HG03558 (cell line): ENCODE data around the gene HEPHL1.

ENCODE experiments used
- ATAC-seq: cut with Tn5 transposase; IDR thresholded peaks from one replicate; pipeline ENCODE4 v1.9.1; 2021; ENCODE audit warnings: moderate number of reproducible peaks; ENCODE audit not compliant: unreplicated experiment; ENCODE audit errors: extremely low read depth

Gene HEPHL1

DNA sequence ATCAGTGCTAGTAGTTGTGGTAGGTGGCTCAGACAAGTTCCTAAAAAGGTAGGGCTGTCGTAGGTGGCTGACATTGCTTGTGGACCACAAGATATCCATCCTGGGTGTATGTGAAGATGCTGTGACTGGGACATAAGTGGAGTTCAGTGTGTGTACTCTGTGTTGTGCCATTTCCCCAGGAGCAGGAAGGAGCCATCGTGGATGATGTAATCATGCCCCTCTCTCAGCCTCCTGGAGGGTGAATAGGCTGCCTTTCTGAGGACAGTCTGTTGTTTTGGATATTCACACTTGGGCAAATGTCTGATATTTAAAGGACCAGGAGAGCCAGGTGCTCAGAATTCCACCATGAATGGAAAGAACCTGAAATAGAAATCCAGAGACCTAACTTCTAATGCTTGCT, 2.7 kb downstream of the HEPHL1 start:
- no peak for ATAC-seq

- ATAC-seq, result no peak
Observed at GRCh38 chr11:94024547-94024946, 3.4 kb downstream of the HEPHL1 start.

GRCh38 chr11:94025690-94026394, 4.7 kb downstream of the HEPHL1 start:
- ATAC-seq, result no peak

- no peak for ATAC-seq
Observed at GRCh38 chr11:94027210-94027609, 6.1 kb downstream of the HEPHL1 start.

- no peak for ATAC-seq
Observed at GRCh38 chr11:94028436-94028835, 7.3 kb downstream of the HEPHL1 start.

DNA sequence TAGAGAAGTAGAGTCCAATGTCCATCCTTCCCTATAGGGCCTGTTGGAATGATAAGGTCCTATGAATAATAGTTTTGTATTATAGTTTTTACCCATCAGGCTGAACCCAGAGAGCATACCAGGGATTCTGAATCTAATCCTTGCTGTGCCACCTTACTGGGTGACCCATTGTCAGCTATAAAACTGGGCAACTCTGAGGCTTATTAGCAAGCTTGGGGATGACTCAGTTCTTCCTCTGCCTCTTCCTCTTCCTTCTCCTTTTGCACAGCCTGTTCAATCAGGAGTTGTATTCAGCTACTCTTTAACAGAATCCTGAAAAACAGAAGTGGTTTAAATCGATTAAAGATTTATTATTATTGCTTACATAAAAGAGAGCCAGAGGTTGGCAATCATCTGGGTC, 8.9 kb downstream of the HEPHL1 start:
- no peak for ATAC-seq

DNA sequence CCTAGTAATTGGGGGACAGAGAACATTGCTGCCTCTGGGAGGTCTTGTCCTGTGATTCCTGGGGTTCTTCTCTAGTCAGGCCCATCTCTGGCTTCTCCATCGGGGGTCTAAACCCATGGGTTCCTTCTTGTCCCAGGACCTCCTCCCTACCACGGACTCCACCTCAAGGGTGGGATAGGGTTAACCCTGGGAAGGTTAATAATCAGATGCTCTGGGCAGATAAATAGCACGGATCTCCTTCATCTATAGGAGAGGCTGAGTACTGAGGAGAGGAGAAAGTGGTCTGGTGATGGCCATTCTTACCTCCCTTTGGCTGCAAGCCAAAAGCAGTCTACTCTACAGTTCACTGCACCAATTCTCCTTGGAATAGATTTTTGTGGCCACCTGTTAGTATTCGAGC, 10.5 kb downstream of the HEPHL1 start:
- ATAC-seq, result no peak

DNA sequence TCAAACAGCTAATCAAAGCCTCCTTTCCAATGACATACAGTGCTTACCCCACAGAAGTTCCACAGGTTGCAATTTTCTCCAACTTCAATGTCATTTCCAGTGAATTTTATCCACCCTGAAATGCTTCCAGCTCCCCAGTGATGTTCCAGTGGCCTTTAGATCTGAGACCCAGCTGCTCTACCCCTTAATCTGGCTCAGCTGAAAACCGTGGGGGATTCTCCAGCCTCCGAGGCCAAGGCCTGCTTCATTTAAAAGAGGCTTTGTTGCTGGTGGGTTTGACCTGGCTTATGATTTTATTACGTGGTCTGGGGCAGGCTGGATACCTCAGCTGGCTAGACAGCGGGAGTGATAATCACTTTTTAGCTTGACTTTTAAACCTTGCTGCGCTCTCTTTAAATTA, 10.9 kb downstream of the HEPHL1 start:
- ATAC-seq, result no peak

GRCh38 chr11:94032725-94033124, 11.6 kb downstream of the HEPHL1 start:
- ATAC-seq, result no peak

GRCh38 chr11:94034207-94034606, 13.1 kb downstream of the HEPHL1 start:
- ATAC-seq, result no peak

DNA sequence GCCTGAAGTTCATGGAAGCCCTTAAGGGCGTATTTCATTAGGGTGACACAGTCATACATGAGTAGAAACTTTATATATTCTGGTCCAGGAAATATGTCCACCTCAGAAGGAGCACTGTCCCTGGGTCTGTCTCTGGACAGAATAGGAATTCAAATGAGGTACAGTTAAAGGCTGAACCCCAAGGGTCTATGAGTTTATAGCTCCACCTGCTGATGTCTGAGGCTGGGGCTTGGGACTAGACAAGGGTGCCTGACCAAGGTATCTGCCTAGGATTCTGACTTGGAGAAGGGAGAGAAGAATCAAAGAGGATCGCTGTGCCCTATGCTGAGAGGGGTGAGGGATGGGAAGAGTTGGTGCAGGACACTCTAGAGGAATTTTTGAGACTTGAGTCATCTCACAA, 14.9 kb downstream of the HEPHL1 start:
- ATAC-seq, result no peak

- no peak for ATAC-seq
Observed at GRCh38 chr11:94043241-94043640, 22.1 kb downstream of the HEPHL1 start.

DNA sequence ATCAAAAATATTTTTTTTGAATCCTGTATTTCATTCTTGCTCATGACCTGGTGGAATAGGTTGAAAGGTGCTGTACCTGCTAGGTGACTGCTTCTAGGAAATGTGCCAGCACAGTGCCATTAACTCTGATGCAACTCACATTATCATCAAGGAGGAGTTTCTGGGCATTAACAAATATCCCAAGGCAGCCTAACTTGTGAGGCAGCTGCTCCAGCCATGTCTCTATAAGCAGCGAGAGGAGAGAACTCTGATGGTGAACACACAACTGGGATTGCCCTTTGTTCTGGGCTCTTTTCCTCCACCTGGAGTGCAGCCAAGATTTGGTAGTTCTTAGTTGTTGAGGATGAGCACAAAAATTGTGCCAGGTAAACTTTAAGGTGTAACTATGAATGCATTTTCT, 25.6 kb downstream of the HEPHL1 start:
- ATAC-seq, result no peak

GRCh38 chr11:94048032-94048709, 27.0 kb downstream of the HEPHL1 start:
- no peak for ATAC-seq

DNA sequence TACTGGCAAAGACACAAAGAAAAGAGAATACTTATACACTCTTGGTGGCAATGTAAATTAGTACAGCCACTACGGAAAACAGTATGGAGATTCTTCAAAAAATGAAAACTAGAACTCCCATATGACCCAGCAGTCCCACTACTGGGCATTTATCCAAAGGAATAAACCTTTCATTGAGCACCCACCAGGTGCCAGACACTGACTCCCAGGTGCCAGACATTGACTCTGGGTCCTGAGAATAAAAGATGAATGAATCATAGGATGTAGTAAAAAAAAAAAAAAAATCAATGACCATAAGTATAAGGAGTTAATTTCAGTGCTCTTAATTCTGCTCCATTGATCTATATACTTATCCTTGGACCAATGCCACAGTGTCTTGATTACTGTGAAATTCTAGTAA, 28.2 kb downstream of the HEPHL1 start:
- no peak for ATAC-seq

- no peak for ATAC-seq
Observed at GRCh38 chr11:94058630-94059029, 37.5 kb downstream of the HEPHL1 start.

DNA sequence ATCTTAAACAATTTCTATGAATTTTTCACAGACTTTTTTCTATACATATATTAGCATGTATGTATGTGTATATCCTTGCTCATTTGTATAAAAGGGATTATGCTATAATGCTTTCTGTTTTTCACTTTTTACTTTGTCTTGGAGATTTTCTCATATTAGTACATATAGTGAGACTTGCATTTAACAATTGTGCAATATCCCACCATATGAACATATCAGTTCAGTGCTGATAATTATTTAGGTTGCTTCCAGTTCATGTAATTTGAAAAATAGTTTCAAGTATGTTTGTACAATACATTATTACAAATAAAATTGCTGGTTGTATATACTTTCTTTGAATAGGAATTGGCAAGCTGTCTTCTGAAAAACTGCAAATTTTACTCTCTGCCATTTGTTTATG, 37.9 kb downstream of the HEPHL1 start:
- no peak for ATAC-seq

- no peak for ATAC-seq
Observed at GRCh38 chr11:94060401-94060800, 39.2 kb downstream of the HEPHL1 start.

- no peak for ATAC-seq
Observed at GRCh38 chr11:94062360-94062759, 41.2 kb downstream of the HEPHL1 start.

GRCh38 chr11:94066901-94067429, 45.8 kb downstream of the HEPHL1 start:
- ATAC-seq, result no peak

- ATAC-seq, result no peak
Observed at GRCh38 chr11:94068764-94069163, 47.6 kb downstream of the HEPHL1 start.
